HG02759 (cell line): ENCODE results near the gene TTLL11.
"Not testable (repeated sequence)": the region's sequence is repeated elsewhere in the genome, so short reads cannot be mapped to it uniquely, and the experiment has no call there.

Source experiments
- ATAC-seq: cut with Tn5 transposase; IDR thresholded peaks from one replicate; pipeline ENCODE4 v1.9.1; 2021; ENCODE audit warnings: mild to moderate bottlenecking, moderate library complexity; ENCODE audit not compliant: unreplicated experiment

Gene TTLL11

GRCh38 chr9:122085260-122085659 lies 7.8 kb downstream of the TTLL11 start:
- ATAC-seq: no peak

- no peak for ATAC-seq
Observed at GRCh38 chr9:122084026-122084675, 9.0 kb downstream of the TTLL11 start.

- ATAC-seq: no peak
Observed at GRCh38 chr9:122080986-122081385, 12.1 kb downstream of the TTLL11 start.

- ATAC-seq: no peak
Observed at GRCh38 chr9:122078557-122078956, 14.6 kb downstream of the TTLL11 start.

- ATAC-seq: no peak
Observed at GRCh38 chr9:122076773-122077172, 16.3 kb downstream of the TTLL11 start.

- no peak for ATAC-seq
Observed at GRCh38 chr9:122076117-122076516, 17.0 kb downstream of the TTLL11 start.

GRCh38 chr9:122075135-122076030 lies 17.7 kb downstream of the TTLL11 start:
- no peak for ATAC-seq

GRCh38 chr9:122071715-122072114 lies 21.4 kb downstream of the TTLL11 start:
- no peak for ATAC-seq

GRCh38 chr9:122070728-122071515 lies 22.2 kb downstream of the TTLL11 start:
- ATAC-seq: no peak

GRCh38 chr9:122066680-122067079 lies 26.4 kb downstream of the TTLL11 start:
- not testable (repeated sequence) for ATAC-seq

- no peak for ATAC-seq
Observed at GRCh38 chr9:122065923-122066629, 27.0 kb downstream of the TTLL11 start.

- no peak for ATAC-seq
Observed at GRCh38 chr9:122060481-122060880, 32.6 kb downstream of the TTLL11 start.

GRCh38 chr9:122059955-122060324 lies 33.2 kb downstream of the TTLL11 start:
- ATAC-seq: no peak

GRCh38 chr9:122059214-122059954 lies 33.7 kb downstream of the TTLL11 start:
- no peak for ATAC-seq

GRCh38 chr9:122058709-122059108 lies 34.4 kb downstream of the TTLL11 start:
- ATAC-seq: no peak

- ATAC-seq: no peak
Observed at GRCh38 chr9:122058051-122058450, 35.1 kb downstream of the TTLL11 start.

- ATAC-seq: no peak
Observed at GRCh38 chr9:122057211-122057610, 35.9 kb downstream of the TTLL11 start.

GRCh38 chr9:122056484-122056883 lies 36.6 kb downstream of the TTLL11 start:
- no peak for ATAC-seq

- no peak for ATAC-seq
Observed at GRCh38 chr9:122055701-122056100, 37.4 kb downstream of the TTLL11 start.
